Measurements from ENCODE around the gene SMARCA2.

Gene SMARCA2

DNA sequence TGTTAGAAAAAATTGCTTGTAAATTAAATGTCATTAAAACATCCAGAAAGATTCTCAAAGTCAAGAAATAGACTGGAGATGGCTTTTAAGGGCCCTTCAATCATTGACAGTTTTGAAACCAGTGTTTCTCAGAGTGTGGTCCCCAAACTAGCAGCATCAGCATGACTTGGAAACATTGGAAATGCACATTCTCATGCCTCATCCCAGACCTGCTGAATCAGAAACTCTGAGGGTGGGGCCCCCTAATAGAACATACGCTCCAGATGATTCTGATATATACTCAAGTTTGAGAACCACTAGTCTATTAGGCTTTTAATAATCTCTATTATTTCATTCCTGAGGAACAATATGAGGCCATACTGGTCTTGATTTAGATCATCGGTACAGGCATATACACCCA, 181.6 kb downstream of the SMARCA2 start:
- peaks cover 7% of the 10 kb centered on the region; the same call in 1 of the 2 replicates for H3K9me3 ChIP-seq (ENCODE audit: insufficient read depth, low read depth, low read length)
- TF ChIP-seq EZH2phosphoT487 (IDR thresholded peaks at IDR 0.05; ENCODE audit: borderline replicate concordance) = no peak
- TF ChIP-seq CTCF (conservative IDR thresholded peaks at IDR 0.05; ENCODE audit: low read length) = no peak
- no peaks in the 10 kb centered on the region for H3K79me2 ChIP-seq (ENCODE audit: insufficient read depth, low read length)
- H3K27me3 ChIP-seq (ENCODE audit: insufficient read depth, low read length, poor library complexity, severe bottlenecking) = no peaks in the 10 kb centered on the region
- no peaks in the 10 kb centered on the region for H3K9me2 ChIP-seq (replicated peaks; ENCODE audit: low read depth, low read length)
- no peak overlapping the region for H3K9ac ChIP-seq (ENCODE audit: low read depth, low read length, poor library complexity, severe bottlenecking)
- H3K4me3 ChIP-seq (ENCODE audit: low read length, poor library complexity, severe bottlenecking) = no peak overlapping the region
- H3K4me1 ChIP-seq (ENCODE audit: insufficient read depth, low read length, poor library complexity, severe bottlenecking) = no peaks in the 10 kb centered on the region
- H3K4me2 ChIP-seq (ENCODE audit: low read depth, low read length, poor library complexity, severe bottlenecking) = no peak overlapping the region
- H4K20me1 ChIP-seq (ENCODE audit: insufficient read depth, low read length, poor library complexity, severe bottlenecking) = no peaks in the 10 kb centered on the region
- H2AFZ ChIP-seq (ENCODE audit: low read length) = no peak overlapping the region
- H3K36me3 ChIP-seq (ENCODE audit: insufficient read depth, low read length) = peaks cover 27% of the 10 kb centered on the region; the same call in 1 of the 2 replicates
- no peaks in the 10 kb centered on the region for H3F3A ChIP-seq (ENCODE audit: low read depth)

DNA sequence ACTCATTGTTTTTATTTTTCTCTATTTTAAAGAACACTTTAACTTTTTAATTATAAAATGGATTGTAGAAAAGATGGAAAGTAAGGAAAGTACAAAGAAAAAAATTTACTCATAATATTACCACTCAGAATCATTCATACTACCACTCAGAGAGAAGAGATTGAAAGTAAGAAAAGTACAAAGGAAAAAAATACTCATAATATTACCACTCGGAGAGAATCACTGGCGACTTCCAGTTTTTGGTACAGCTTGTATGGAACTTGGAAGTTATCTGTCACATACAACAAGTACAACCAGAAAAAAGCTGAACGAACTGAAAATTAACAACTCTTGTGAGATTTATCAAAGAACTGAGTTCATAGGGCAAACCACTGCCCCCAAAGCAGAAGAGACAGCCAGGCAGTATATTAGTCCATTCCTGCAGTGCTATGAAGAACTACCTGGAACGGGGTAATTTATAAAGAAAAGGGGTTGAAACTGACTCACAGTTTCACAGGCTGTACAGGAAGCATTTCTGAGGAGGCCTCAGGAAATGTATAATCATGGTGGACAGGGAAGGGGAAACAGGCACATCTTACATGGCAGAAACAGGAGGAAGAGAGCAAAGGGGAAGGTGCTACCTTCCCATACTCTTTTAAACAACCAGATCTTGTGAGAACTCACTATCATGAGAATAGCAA, 183.9 kb downstream of the SMARCA2 start:
- no peak overlapping the region for H2AFZ ChIP-seq (ENCODE audit: low read length)
- H3K4me3 ChIP-seq (ENCODE audit: low read length, poor library complexity, severe bottlenecking) = no peak overlapping the region
- peaks cover 8% of the 10 kb centered on the region; the same call in 1 of the 2 replicates for H3K36me3 ChIP-seq (ENCODE audit: insufficient read depth, low read length)
- no peaks in the 10 kb centered on the region for H3K9me2 ChIP-seq (replicated peaks; ENCODE audit: low read depth, low read length)
- H3K4me2 ChIP-seq (ENCODE audit: low read depth, low read length, poor library complexity, severe bottlenecking) = no peak overlapping the region
- no peak overlapping the region for H3K9ac ChIP-seq (ENCODE audit: low read depth, low read length, poor library complexity, severe bottlenecking)
- no peaks in the 10 kb centered on the region for H3K79me2 ChIP-seq (ENCODE audit: insufficient read depth, low read length)
- peaks cover 7% of the 10 kb centered on the region; the same call in 1 of the 2 replicates for H3K9me3 ChIP-seq (ENCODE audit: insufficient read depth, low read depth, low read length)
- H4K20me1 ChIP-seq (ENCODE audit: insufficient read depth, low read length, poor library complexity, severe bottlenecking) = no peaks in the 10 kb centered on the region
- no peaks in the 10 kb centered on the region for H3K4me1 ChIP-seq (ENCODE audit: insufficient read depth, low read length, poor library complexity, severe bottlenecking)
- no peaks in the 10 kb centered on the region for H3F3A ChIP-seq (ENCODE audit: low read depth)
- TF ChIP-seq CTCF (conservative IDR thresholded peaks at IDR 0.05; ENCODE audit: low read length) = no peak
- H3K27me3 ChIP-seq (ENCODE audit: insufficient read depth, low read length, poor library complexity, severe bottlenecking) = no peaks in the 10 kb centered on the region

GRCh38 chr9:2199999-2200796, 185.1 kb downstream of the SMARCA2 start:
- no peaks in the 10 kb centered on the region for H3K4me1 ChIP-seq (ENCODE audit: insufficient read depth, low read length, poor library complexity, severe bottlenecking)

More at GRCh38 chr9:2199999-2200796, 185.1 kb downstream of the SMARCA2 start:
- Histone ChIP-seq H3F3A (ENCODE audit: low read depth) (no peaks in the 10 kb centered on the region), H3K79me2 (ENCODE audit: insufficient read depth, low read length) (no peaks in the 10 kb centered on the region), H3K4me2 (ENCODE audit: low read depth, low read length, poor library complexity, severe bottlenecking) (no peak overlapping the region), H2AFZ (ENCODE audit: low read length) (no peak overlapping the region), H3K4me3 (ENCODE audit: low read length, poor library complexity, severe bottlenecking) (no peak overlapping the region), H3K36me3 (ENCODE audit: insufficient read depth, low read length) (no peaks in the 10 kb centered on the region; the same call in 1 of the 2 replicates), H4K20me1 (ENCODE audit: insufficient read depth, low read length, poor library complexity, severe bottlenecking) (no peaks in the 10 kb centered on the region), H3K27me3 (ENCODE audit: insufficient read depth, low read length, poor library complexity, severe bottlenecking) (no peaks in the 10 kb centered on the region), H3K9me3 (ENCODE audit: insufficient read depth, low read depth, low read length) (peaks cover 7% of the 10 kb centered on the region; the same call in 1 of the 2 replicates), H3K9ac (ENCODE audit: low read depth, low read length, poor library complexity, severe bottlenecking) (no peak overlapping the region), H3K9me2 (replicated peaks; ENCODE audit: low read depth, low read length) (no peaks in the 10 kb centered on the region)
- no peak; the same call in 1 of the 2 replicates for TF ChIP-seq CTCF (conservative IDR thresholded peaks at IDR 0.05; ENCODE audit: low read length)
- no peak for TF ChIP-seq EZH2phosphoT487 (IDR thresholded peaks at IDR 0.05; ENCODE audit: borderline replicate concordance)
